H1 (cell line): ENCODE results near the gene CENATAC. TPM values are rescaled to one million over a fixed set of nuclear protein-coding genes. Genes with fewer than 3 reads are reported as not detected.

Experiments
- CTCF ChIA-PET: fragments of 300-600 bp; sonication (Branson Sonifier 250); formaldehyde crosslinking; loops from one replicate; lab custom pipeline; 2021; ENCODE audit not compliant: partially characterized antibody; lab: Charles Lee
- POLR2A ChIA-PET: fragments of 300-600 bp; sonication (Branson Sonifier 250); formaldehyde crosslinking; loops from one replicate; lab custom pipeline; 2021; ENCODE audit warnings: inconsistent platforms; ENCODE audit not compliant: partially characterized antibody; lab: Charles Lee
- DNase-seq, 2 experiments: peaks; one replicate each; pipeline versions ENCODE4 v3.0.0 to v3.0.0-alpha.2; 2010 to 2022; ENCODE audit warnings: low spot score in 2 of 2, low read depth in 1 of 2, mixed read lengths in 1 of 2
- FAIRE-seq: peaks from 2 replicates; lab custom pipeline; 2011; peaks lifted over from hg19 to GRCh38; lab: Jason Lieb, UNC
- H2AFZ ChIP-seq: 2 replicates; pipeline ENCODE4 v1.8.1; 2012; ENCODE audit warnings: low read length, inconsistent platforms
- H2AK5ac ChIP-seq: 2 replicates; pipeline ENCODE4 v1.6.1; 2013; ENCODE audit warnings: low read depth, low read length
- H2BK120ac ChIP-seq: replicated peaks from 2 replicates; pipeline ENCODE3; 2013; ENCODE audit warnings: low read depth, low read length, inconsistent platforms
- H2BK12ac ChIP-seq: 2 replicates; pipeline ENCODE4 v1.6.1; 2013; ENCODE audit warnings: low read depth, low read length
- H2BK15ac ChIP-seq: 2 replicates; pipeline ENCODE4 v1.6.1; 2013; ENCODE audit warnings: low read length
- H2BK20ac ChIP-seq: 2 replicates; pipeline ENCODE4 v1.6.1; 2013; ENCODE audit warnings: low read length
- H2BK5ac ChIP-seq: 2 replicates; pipeline ENCODE4 v1.6.1; 2013; ENCODE audit warnings: low read depth, low read length
- H3K14ac ChIP-seq: 2 replicates; pipeline ENCODE4 v1.6.1; 2013; ENCODE audit warnings: inconsistent platforms; ENCODE audit not compliant: insufficient read length
- H3K18ac ChIP-seq: 2 replicates; pipeline ENCODE4 v1.6.1; 2013; ENCODE audit warnings: low read length; ENCODE audit errors: extremely low read depth
- H3K23ac ChIP-seq: 2 replicates; pipeline ENCODE4 v1.6.1; 2013; ENCODE audit warnings: inconsistent platforms; ENCODE audit not compliant: insufficient read length
- H3K23me2 ChIP-seq: 2 replicates; pipeline ENCODE4 v1.6.1; 2013; ENCODE audit warnings: low read depth, low read length
- H3K27ac ChIP-seq: 2 replicates; pipeline ENCODE4 v1.6.1; 2011; ENCODE audit warnings: low read depth, low read length, inconsistent platforms
- H3K27me3 ChIP-seq, 4 experiments: replicated peaks in 1 of 4; 1 replicate in 1 of 4; 2 replicates in 3 of 4; pipeline versions ENCODE4 v1.6.1 to v1.8.1; 2011 to 2013; ENCODE audit warnings: low read length in 3 of 4, mild to moderate bottlenecking in 3 of 4, inconsistent platforms in 2 of 4, mixed read lengths in 2 of 4, moderate library complexity in 1 of 4; ENCODE audit not compliant: control insufficient read depth in 3 of 4, insufficient read depth in 3 of 4; ENCODE audit errors: extremely low read depth in 1 of 4
- H3K36me3 ChIP-seq, 4 experiments: 2 replicates each; pipeline versions ENCODE4 v1.6.1 to v1.8.1; 2011 to 2013; ENCODE audit warnings: mild to moderate bottlenecking in 4 of 4, low read length in 3 of 4, moderate library complexity in 2 of 4, control low read depth in 1 of 4, inconsistent platforms in 1 of 4; ENCODE audit not compliant: insufficient read depth in 4 of 4, control insufficient read depth in 2 of 4
- H3K4ac ChIP-seq: replicated peaks from 2 replicates; pipeline ENCODE3; 2013; ENCODE audit warnings: low read length, low read depth, mixed read lengths, inconsistent platforms; ENCODE audit not compliant: insufficient read length
- H3K4me1 ChIP-seq, 4 experiments: replicated peaks in 1 of 4; 1 replicate in 1 of 4; 2 replicates in 3 of 4; pipeline versions ENCODE4 v1.6.1 to v1.8.1; 2011 to 2013; ENCODE audit warnings: low read length in 3 of 4, inconsistent platforms in 2 of 4, mixed read lengths in 1 of 4; ENCODE audit not compliant: insufficient read depth in 4 of 4, control insufficient read depth in 3 of 4
- H3K4me2 ChIP-seq, 2 experiments: 2 replicates each; pipeline versions ENCODE4 v1.6.1 to v1.8.1; 2011 to 2013; ENCODE audit warnings: low read depth in 2 of 2, low read length in 2 of 2, control low read depth in 1 of 2, inconsistent platforms in 1 of 2, mild to moderate bottlenecking in 1 of 2; ENCODE audit not compliant: insufficient read depth in 1 of 2
- H3K4me3 ChIP-seq, 4 experiments: fragments of 200-600, 300-600 bp in 1 of 4; sonication (generic), shearing (Covaris generic), sonication (Bioruptor Twin) in 1 of 4; 2 replicates each; pipeline versions ENCODE4 v1.5.1 to v1.8.1; 2011 to 2016; ENCODE audit warnings: low read length in 4 of 4, low read depth in 3 of 4, control low read depth in 2 of 4, inconsistent platforms in 2 of 4, mild to moderate bottlenecking in 2 of 4, mixed read lengths in 1 of 4, moderate library complexity in 1 of 4; ENCODE audit not compliant: insufficient read depth in 2 of 4; ENCODE audit errors: extremely low read depth in 1 of 4
- H3K56ac ChIP-seq: replicated peaks from 2 replicates; pipeline ENCODE3; 2013; ENCODE audit warnings: low read depth, mild to moderate bottlenecking, mixed read lengths, low read length, inconsistent platforms; ENCODE audit not compliant: insufficient read length
- H3K79me1 ChIP-seq: 2 replicates; pipeline ENCODE4 v1.6.1; 2013; ENCODE audit warnings: low read depth, low read length, control low read depth
- H3K79me2 ChIP-seq, 2 experiments: 2 replicates each; pipeline versions ENCODE4 v1.6.1 to v1.8.1; 2012 to 2013; ENCODE audit warnings: low read length in 2 of 2, mild to moderate bottlenecking in 2 of 2, inconsistent platforms in 1 of 2; ENCODE audit not compliant: insufficient read depth in 2 of 2, control insufficient read depth in 1 of 2
- H3K9ac ChIP-seq, 4 experiments: replicated peaks in 1 of 4; 1 replicate in 1 of 4; 2 replicates in 3 of 4; pipeline versions ENCODE4 v1.6.1 to v1.8.1; 2011 to 2013; ENCODE audit warnings: low read depth in 3 of 4, low read length in 3 of 4, control low read depth in 2 of 4, mild to moderate bottlenecking in 2 of 4, moderate library complexity in 2 of 4, inconsistent platforms in 1 of 4; ENCODE audit errors: extremely low read depth in 1 of 4
- H3K9me3 ChIP-seq, 2 experiments: 2 replicates each; pipeline versions ENCODE4 v1.6.1 to v1.8.1; 2012 to 2013; ENCODE audit warnings: mild to moderate bottlenecking in 2 of 2, moderate library complexity in 2 of 2, control low read depth in 1 of 2, inconsistent platforms in 1 of 2, low read depth in 1 of 2, low read length in 1 of 2, mixed read lengths in 1 of 2; ENCODE audit not compliant: insufficient read depth in 2 of 2
- H4K20me1 ChIP-seq, 2 experiments: replicated peaks in 1 of 2; 2 replicates each; pipeline versions ENCODE3 to v1.8.1; 2011 to 2013; ENCODE audit warnings: inconsistent platforms in 2 of 2, low read length in 2 of 2, mild to moderate bottlenecking in 1 of 2; ENCODE audit not compliant: insufficient read depth in 2 of 2, control insufficient read depth in 1 of 2
- H4K5ac ChIP-seq: 2 replicates; pipeline ENCODE4 v1.6.1; 2013; ENCODE audit warnings: low read length, low read depth, mixed read lengths, inconsistent platforms; ENCODE audit not compliant: insufficient read length
- H4K8ac ChIP-seq: 2 replicates; pipeline ENCODE4 v1.8.0; 2013; ENCODE audit warnings: mild to moderate bottlenecking, moderate library complexity, low read length, inconsistent platforms; ENCODE audit not compliant: insufficient read depth; ENCODE audit errors: extremely low read depth
- H4K91ac ChIP-seq: replicated peaks from 2 replicates; pipeline ENCODE3; 2013; ENCODE audit warnings: low read length, mixed read lengths, inconsistent platforms; ENCODE audit not compliant: insufficient read length
- BACH1 ChIP-seq: IDR thresholded peaks from 2 replicates; pipeline ENCODE4 v1.6.1; 2012; ENCODE audit warnings: low read length, improper control_type of control experiment
- CBX5 ChIP-seq: fragments of 300-800, 300-1000 bp; sonication (generic); IDR thresholded peaks from 2 replicates; pipeline ENCODE4 v1.7.1; 2016; ENCODE audit warnings: antibody characterized with exemption, low read length, low read depth
- CREB1 ChIP-seq: IDR thresholded peaks from 2 replicates; pipeline ENCODE4 v1.6.1; 2012; ENCODE audit warnings: inconsistent platforms
- EGR1 ChIP-seq: IDR thresholded peaks from 2 replicates; pipeline ENCODE4 v1.6.1; 2011; ENCODE audit warnings: low read depth, low read length, borderline replicate concordance
- EP300 ChIP-seq, 2 experiments: IDR thresholded peaks; 1 replicate in 1 of 2; 2 replicates in 1 of 2; pipeline ENCODE4 v1.6.1; 2011 to 2012; ENCODE audit warnings: low read depth in 2 of 2, low read length in 2 of 2, mild to moderate bottlenecking in 2 of 2, borderline replicate concordance in 1 of 2, inconsistent platforms in 1 of 2, moderate library complexity in 1 of 2
- GABPA ChIP-seq: IDR thresholded peaks from 2 replicates; pipeline ENCODE4 v1.6.1; 2011; ENCODE audit warnings: mild to moderate bottlenecking, low read length, moderate library complexity, borderline replicate concordance; ENCODE audit not compliant: insufficient read depth
- JUND ChIP-seq: IDR thresholded peaks from 2 replicates; pipeline ENCODE4 v1.6.1; 2011; ENCODE audit warnings: mild to moderate bottlenecking, improper control_type of control experiment, low read length
- KDM5A ChIP-seq: fragments of 200-600 bp; IDR thresholded peaks from 2 replicates; pipeline ENCODE4 v1.7.1; 2012; ENCODE audit warnings: mild to moderate bottlenecking, low read length, inconsistent platforms, mixed read lengths
- RFX5 ChIP-seq: IDR thresholded peaks from 2 replicates; pipeline ENCODE4 v1.6.1; 2011; ENCODE audit warnings: low read depth, low read length, improper control_type of control experiment, borderline replicate concordance
- SP2 ChIP-seq: IDR thresholded peaks from 2 replicates; pipeline ENCODE4 v1.6.1; 2012; ENCODE audit warnings: mild to moderate bottlenecking, low read length, inconsistent platforms
- SP4 ChIP-seq: IDR thresholded peaks from 2 replicates; pipeline ENCODE4 v1.6.1; 2012; ENCODE audit warnings: low read length, inconsistent platforms
- TAF7 ChIP-seq: optimal IDR thresholded peaks from 2 replicates; pipeline ENCODE3; 2011; ENCODE audit warnings: low read depth, mild to moderate bottlenecking, inconsistent platforms, low read length, moderate library complexity, borderline replicate concordance
- TCF12 ChIP-seq: IDR thresholded peaks from 2 replicates; pipeline ENCODE4 v1.6.1; 2011; ENCODE audit warnings: low read depth, mild to moderate bottlenecking, low read length
- WGBS, 2 experiments: shearing (Covaris generic) in 1 of 2; methylation state at CpG; one replicate each; pipeline versions ENCODE4 v1.1.6 to v1.1.7; 2013 to 2015; ENCODE audit warnings: low lambda C conversion rate in 2 of 2, mixed read lengths in 2 of 2, inconsistent platforms in 1 of 2, low coverage in 1 of 2, missing lambda C conversion rate in 1 of 2; ENCODE audit not compliant: insufficient replicate concordance in 2 of 2, insufficient coverage in 1 of 2, insufficient read length in 1 of 2; ENCODE audit errors: extremely low coverage in 1 of 2, missing lambda C conversion rate in 1 of 2; 5-methylcytosine and 5-hydroxymethylcytosine counted together
- polyA plus RNA-seq, 7 experiments: library from polyadenylated mRNA; depleted of rRNA in 3 of 7; stranded (reverse) in 5 of 7; unstranded in 2 of 7; fragments of >200 nt in 5 of 7; fragments of 200-250 nt in 2 of 7; gene quantifications; 1 replicate in 5 of 7; 2 replicates in 1 of 7; 4 replicates in 1 of 7; pipeline versions ENCODE4 v1.2.1 to v1.2.3, GENCODE V29; 2011 to 2013; ENCODE audit warnings: missing spikeins in 2 of 7, mixed read lengths in 2 of 7
- total RNA-seq: library from RNA; stranded (reverse); fragmentation: NEBNext Ultra II Directional; extraction: Animal tissue kit (Norgen Biotek cat#: 25700); gene quantifications from 2 replicates; pipeline ENCODE4 v1.2.1, GENCODE V29; 2021
- TF ChIP-seq, protein P1 (sequence below): IDR thresholded peaks from 2 replicates; pipeline ENCODE4 v1.6.1; 2012; ENCODE audit warnings: inconsistent platforms

Gene CENATAC
- total and polyA plus RNA-seq, 2 of the 8 experiments (the other 6 are each of a cell fraction or from before 2014, with no cell fraction given) = 22.7 to 36.4 TPM

DNA sequence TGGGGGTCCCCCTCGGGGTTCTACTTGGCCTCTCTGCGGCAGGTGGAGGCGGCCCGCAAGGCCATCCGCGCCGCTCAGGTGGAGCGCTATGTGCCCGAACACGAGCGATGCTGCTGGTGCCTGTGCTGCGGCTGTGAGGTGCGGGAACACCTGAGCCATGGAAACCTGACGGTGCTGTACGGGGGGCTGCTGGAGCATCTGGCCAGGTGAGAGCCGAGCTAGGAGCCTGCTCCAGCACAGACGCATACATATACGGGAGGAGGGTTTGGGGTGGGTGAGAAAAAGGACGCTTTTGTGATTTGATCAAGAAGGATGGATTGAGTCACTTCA lies 415 bp downstream of the CENATAC start:
- Histone ChIP-seq H2BK12ac (peak overlapping the region; percentile 45), H3K36me3 (peaks cover 3 to 35% (median 19%) of the 10 kb centered on the region in 4 experiments; a peak in 7 of 8 replicates), H3K18ac (peak overlapping the region; percentile 85), H3K14ac (no peak overlapping the region), H2AFZ (peak overlapping the region; percentile 10; the same call in 1 of the 2 replicates), H2BK20ac (no peak overlapping the region), H2AK5ac (no peak overlapping the region), H4K8ac (peak overlapping the region; percentile 90), H4K5ac (peak overlapping the region; percentile 78), H4K20me1 (no peaks in the 10 kb centered on the region), H3K27ac (peak overlapping the region; percentile 70), H2BK120ac (no peak overlapping the region), H3K4me2 (peak overlapping the region; percentile 95 to 100), H3K23ac (no peak overlapping the region), H3K9ac (peak overlapping the region; percentile 78 to 82 (median 81)), H3K23me2 (peaks cover 12% of the 10 kb centered on the region), H3K27me3 (no peaks in the 10 kb centered on the region), H3K56ac (peak overlapping the region; percentile 90), H3K79me1 (peaks cover 7% of the 10 kb centered on the region), H2BK5ac (peak overlapping the region; percentile 93; the same call in 1 of the 2 replicates), H3K4me3 (peak overlapping the region; percentile 84 to 97 (median 90)), H3K4ac (peak overlapping the region; percentile 97), H3K79me2 (peaks cover 0 to 41% of the 10 kb centered on the region in 2 experiments; a peak in 3 of 4 replicates), H4K91ac (peak overlapping the region; percentile 69), H3K4me1 (peaks cover 0 to 6% (median under 1%) of the 10 kb centered on the region in 4 experiments; a peak in 2 of 7 replicates), H3K9me3 (no peaks in the 10 kb centered on the region), H2BK15ac (no peak overlapping the region; the same call in 1 of the 2 replicates)
- 1% methylated on average over 19 of the region's 19 CpGs; no CpG with 5 or more reads in 1 of the 2 experiments for WGBS, 2 experiments
- ChIA-PET CTCF (interaction anchor here (1.5 kb wide), 1 partner anchor 15 kb away, joined by 4 read pairs; no protein-coding TSS in a partner anchor), POLR2A (interaction anchor here (0.9 to 15.2 kb wide), 15 partner anchors 14 to 171 kb away, joined by 3 to 264 read pairs (median 4); partner anchors contain the start of genes RPS25 and TRAPPC4)
- FAIRE-seq (no peak), DNase-seq (no peak)
- no peak for TF ChIP-seq CBX5
- no peak for TF ChIP-seq EGR1
- no peak for TF ChIP-seq TAF7
- no peak for TF ChIP-seq JUND
- TF ChIP-seq SP2 = no peak
- TF ChIP-seq SP4 = no peak
- TF ChIP-seq KDM5A = 0 out of 2 replicates have a peak, but pooled peaks have one; percentile 20
- TF ChIP-seq CREB1 = no peak
- no peak for TF ChIP-seq TCF12
- no peak for TF ChIP-seq RFX5
- no peak for TF ChIP-seq GABPA
- TF ChIP-seq EP300 (IDR thresholded peaks at IDR 0.05; ENCODE audit: borderline replicate concordance in 1 of 2, low read depth in 2 of 2, low read length in 2 of 2) = no peak
- TF ChIP-seq, protein P1, sequence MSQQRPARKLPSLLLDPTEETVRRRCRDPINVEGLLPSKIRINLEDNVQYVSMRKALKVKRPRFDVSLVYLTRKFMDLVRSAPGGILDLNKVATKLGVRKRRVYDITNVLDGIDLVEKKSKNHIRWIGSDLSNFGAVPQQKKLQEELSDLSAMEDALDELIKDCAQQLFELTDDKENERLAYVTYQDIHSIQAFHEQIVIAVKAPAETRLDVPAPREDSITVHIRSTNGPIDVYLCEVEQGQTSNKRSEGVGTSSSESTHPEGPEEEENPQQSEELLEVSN = no peak
- TF ChIP-seq BACH1 = no peak
